ENCODE results near the gene RADIL.

Gene RADIL

DNA sequence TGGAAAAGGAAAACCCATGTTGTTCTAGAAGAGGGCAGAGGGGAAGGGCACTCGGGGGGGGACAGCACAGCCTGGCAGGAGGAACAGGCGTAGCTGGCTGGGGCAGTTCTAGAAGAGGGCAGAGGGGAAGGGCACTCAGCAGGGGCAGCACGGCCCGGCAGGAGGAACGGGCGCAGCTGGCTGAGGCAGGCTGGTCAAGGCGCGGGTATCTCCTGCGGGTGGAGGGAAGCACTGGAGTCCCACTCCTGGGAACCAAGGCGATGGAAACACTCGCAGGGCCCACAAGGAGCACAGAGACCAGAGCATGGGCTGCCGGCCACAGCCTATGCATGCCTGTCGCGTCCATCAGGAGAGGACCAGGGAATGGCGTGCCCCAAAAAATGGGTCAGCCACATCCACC, 58.4 kb downstream of the RADIL start:
- no peak for DNase-seq

GRCh38 chr7:4824120-4824775, 59.3 kb downstream of the RADIL start:
- DNase-seq, result no peak

GRCh38 chr7:4823441-4824119, 59.9 kb downstream of the RADIL start:
- no peak for DNase-seq

- no peak for DNase-seq
These were observed 60.8 kb downstream of the RADIL start for GRCh38 chr7:4822677-4823076.

DNA sequence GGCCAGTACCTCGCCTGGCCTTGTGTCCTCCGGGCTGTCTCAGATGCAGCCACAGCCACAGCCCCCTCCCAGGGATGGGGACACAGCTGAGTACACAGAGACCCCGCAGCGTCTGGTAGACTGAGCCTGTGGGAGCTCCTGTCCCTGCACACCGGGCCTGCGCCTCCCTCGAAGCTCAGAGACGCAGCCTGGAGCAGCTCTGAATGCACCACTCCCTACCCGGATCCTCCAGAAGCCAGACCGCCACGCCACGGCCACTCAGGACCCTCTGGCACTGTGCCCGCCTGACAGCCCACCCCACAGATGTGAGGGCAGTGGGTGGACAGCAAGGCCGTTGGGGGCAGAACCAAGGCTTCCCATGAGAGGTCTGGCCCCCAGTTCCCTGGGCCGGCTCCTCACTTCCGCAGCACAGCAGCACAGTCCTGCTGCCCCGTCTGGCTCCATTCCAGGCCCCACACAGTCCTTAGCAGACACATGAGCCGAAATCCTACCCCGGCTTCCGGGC, 62.5 kb downstream of the RADIL start:
- no peak for DNase-seq

- no peak for DNase-seq
These were observed 63.0 kb downstream of the RADIL start for GRCh38 chr7:4820405-4820966.

DNA sequence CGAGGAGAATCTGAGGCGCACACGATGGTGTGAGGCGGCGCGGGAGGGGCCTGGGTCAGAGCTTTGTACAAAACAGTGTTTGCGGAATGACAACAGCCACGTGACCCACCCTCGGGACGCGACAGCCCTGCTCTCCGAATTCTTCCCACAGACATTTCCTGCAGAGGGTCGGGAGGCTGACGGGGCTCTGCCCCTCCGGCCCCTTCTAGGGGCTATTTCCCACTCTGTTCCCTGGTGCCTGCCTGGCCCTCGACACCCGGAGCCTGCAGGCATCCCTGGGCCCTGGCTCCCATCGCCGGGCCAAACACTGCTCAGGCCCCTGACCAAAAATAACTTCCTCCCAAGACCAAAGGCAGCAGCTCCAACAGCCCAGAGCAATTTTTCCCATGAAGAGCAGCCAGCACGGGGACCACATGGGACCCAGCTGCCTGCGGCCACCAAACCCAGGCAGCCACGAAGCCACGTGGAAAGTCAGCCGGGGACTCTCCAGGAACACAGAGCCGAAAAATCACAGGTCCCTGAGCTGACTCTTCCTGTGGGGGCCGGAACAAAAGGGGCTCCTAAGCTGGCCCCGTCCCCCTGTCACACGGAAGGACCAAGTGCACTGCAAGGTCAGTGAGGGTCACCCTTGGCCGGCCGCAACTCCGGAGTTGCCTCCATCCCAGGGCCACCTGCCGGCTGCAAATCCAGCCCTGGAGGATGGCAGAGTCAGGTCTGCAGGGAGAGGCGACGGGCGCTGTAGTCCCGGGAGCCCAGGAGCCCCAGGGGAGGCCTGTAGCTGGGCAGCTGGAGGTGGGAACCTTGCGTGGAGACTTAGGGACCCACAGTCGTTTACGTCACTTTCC, 63.7 kb downstream of the RADIL start:
- DNase-seq, result no peak

GRCh38 chr7:4818000-4818794, 65.3 kb downstream of the RADIL start:
- DNase-seq, result no peak

DNA sequence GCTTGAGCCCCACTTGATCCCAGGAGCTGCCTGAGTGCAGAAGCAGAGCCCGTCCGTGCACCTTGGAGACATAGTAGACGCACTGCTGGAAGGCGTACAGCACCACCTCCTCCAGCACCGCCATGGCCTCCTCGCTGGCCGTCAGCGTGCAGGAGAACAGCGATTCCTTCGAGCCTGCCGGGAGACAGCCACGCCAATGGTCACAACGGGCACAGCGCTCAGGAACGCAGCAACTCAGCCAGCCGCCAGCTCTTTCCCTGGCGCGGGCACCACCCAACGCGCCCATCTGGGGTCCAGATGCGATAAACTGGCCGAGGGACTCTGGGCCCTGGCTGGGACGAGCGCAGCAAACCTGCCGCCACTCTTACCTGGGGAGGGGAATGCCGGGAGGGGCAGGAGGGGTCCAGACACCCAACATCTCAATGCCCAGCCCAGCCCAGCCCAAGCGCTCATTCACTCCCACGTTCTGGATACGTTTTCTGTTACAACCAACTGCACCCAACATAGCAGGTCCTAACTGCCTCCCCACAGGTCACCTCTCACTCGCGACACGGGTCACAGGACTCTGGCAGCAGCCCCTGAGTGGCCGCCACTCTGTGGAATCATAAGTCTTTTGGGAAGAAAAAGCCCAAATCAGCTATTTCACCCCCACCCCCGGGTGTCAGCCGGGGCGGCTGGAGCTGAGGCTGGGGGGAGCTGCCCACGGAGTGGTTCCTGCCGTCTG, 66.2 kb downstream of the RADIL start:
- no peak for DNase-seq

DNA sequence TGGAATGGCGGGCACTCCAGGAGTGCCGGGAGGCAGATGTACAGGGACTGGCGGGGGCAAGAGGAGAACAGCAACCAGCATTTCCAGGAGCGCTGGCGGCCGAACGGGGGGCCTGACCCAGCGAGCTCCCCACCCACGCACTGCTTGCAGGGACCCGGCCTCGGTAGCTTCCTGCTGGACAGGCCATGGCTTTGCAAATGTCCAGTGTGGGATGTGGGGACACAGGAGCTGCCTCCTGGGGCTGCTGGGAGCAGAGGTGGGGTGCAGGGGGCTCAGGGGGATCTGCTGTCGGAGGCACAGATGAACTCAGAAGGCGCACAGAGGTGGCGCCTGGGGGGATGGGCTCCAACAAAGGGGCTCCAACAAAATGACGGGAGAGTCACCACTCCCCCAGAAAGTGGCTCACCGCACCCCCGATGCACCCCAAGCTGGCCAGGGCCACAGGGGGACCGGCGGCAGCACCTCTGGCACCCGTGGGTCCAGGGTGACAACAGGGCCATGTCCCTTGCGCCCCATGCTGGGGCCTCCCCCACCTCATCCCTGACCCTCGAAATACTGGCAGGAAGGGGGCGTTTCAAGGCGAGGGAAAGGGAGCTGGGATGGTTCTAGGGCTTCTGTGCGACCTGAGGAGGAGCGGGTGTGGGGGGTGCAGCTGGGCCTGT, 67.0 kb downstream of the RADIL start:
- no peak for DNase-seq

DNA sequence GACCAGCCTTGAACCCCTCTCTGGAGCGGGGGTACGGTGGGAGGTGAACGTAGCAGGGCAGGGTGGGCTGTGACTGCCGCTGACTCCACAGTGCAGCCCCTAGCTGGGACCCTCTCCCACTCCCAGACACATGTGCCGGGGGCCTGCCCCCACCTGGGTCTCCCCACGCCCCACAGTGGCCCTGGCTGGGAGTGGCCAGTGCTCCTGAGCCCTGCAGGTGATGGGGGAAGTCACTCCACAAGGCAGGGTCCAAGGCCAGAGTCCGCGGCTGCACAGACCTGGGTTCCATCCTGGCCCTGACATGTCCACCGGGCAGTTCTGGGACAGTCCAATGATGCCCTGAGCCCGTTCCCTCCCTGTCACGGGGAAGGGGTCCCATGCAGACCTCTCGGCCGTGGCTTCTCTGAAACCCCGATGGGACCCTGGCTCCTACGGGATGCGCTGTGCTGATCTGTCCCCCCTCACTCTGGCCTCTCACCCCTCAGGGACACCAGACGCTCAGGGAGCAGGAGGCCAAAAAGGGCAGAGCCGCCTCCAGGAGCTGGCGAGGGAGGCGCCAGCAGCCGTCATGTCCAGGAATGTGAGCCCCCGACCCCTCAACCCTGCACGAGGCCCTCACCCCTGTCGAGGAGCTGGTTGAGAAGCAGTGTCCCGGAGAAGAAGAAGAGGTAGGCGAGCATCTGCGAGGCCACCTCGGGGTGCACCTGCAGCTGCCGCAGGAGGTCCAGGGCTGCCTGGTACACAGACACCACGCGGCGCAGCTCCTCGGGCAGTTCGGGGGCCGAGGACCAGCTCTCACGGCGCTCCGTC, 67.7 kb downstream of the RADIL start:
- no peak for DNase-seq

DNA sequence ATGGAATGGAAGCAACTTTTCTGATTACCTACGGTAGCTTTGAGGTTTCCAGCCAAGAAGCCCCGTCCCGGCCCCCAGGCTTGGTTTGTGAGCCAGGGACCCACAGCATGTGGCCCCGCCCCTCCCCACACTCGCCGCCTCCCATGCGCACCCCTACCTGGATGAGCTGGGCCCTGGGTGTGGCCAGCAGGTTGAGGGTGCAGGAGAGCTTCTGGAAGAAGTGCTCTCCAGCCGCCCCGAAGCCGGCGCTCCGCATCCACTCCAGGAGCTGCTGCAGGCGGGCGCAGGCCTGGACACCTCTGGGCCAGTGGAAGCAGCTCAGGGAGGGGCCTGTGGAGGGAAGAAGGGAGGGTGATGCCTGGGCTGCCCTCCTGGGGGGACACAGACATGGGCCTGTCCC, 68.4 kb downstream of the RADIL start:
- no peak for DNase-seq

DNA sequence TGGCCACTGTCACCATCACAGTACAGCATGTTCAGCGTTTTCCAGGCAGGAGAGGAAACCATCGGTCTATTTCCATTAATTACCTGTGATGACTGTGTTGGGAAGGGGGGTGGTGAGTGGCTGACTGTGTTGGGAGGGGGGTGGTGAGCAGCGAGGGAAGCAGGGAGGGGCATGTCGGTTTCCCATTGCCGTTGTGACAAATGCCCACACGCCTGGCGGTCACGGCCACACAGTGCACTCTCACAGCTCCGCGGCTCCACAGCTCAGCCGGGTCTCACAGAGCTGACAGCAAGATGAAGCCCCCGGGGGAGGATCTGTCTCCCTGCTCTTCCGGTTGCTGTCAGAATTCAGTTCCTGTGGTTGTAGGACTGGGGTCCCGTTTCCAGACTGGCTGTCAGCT, 69.1 kb downstream of the RADIL start:
- DNase-seq, result no peak

DNA sequence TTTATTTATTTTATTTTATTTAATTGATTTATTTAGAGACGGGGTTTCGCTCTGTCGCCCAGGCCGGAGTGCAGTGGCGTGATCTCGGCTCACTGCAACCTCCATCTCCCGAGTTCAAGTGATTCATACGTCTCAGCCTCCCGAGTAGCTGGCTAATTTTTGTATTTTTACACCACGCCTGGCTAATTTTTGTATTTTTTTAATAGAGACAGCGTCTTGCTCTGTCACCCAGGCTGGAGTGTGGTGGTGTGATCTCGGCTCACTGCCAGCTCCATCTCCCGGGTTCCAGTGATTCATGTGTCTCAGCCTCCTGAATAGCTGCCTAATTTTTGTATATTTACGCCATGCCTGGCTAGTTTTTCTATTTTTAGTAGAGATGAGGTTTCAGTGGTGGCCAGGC, 73.8 kb downstream of the RADIL start:
- no peak for DNase-seq

DNA sequence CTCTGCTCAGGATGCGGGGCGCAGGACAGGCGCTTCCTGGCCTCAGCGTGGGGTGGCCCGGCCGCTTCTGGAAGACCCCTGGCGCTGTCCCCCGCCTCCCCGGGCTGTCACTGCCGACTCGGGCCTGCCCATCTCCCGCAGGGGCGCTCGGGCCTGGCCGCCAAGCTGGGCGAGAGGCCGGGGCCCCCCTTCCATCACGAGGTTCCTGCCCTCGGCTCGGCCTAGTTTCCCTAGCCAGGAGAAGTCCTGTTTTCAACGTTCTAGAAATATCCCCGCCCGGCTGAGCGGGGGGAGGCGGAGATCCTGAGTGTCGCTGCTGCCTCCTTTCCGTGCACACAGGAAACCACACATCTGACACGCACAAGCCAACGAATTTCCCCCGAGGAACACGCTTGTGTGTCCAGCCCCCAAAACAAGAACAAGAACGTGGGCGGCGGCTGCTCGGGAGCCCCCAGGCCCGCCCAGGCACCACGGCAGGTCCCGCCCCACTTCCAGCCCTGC, 74.4 kb downstream of the RADIL start:
- DNase-seq, result no peak

- DNase-seq, result no peak
These were observed 75.0 kb downstream of the RADIL start for GRCh38 chr7:4808565-4808964.

GRCh38 chr7:4808026-4808425, 75.5 kb downstream of the RADIL start:
- no peak for DNase-seq

GRCh38 chr7:4807598-4808016, 75.9 kb downstream of the RADIL start:
- DNase-seq, result no peak

DNA sequence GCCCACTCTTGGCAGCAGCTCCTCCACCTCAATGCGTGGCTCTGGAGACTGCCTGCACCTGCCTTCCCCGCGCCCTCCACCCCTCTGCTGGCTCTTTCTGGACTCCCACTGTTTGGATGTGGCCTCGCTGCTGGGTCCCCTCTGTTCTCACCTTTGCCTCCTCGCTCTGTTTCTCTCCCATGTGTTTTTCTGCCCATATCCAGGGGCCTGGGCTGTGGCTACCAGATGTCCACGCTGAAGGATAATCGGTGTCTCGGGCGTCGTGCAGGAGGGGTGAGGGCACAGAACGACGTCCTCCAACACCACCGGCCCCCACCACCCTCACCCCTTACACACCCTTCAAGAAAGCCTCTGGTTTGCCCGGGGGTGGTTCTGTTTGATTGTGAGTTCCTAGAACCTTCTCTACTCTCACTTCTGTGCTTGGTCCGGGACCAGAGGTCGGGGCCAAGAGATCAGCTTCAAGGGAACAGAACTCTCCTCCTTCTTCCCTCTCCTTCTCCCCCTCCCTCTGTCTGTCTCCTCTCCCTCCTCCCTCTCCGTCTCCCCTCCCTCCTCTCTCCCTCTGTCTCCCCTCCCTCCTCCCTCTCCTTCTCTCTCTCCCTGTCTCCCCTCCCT, 76.4 kb downstream of the RADIL start:
- DNase-seq, result no peak

DNA sequence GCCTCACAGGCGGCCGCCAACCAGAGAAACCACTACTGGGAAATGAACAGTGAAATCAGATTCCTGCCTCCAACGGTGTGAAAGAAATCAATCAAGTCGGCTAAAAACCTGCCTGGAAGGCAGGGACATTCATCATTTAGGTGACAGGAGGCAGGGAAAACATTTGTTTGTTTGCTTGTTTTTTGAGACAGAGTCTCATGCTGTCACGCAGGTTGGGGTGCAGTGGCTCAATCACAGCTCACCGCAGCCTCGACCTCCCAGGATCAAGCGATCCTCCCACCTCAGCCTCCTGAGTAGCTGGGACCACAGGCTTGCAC, 77.6 kb downstream of the RADIL start:
- DNase-seq, result no peak

All from DMS79 treated with DMSO at 0.1 percent for 48 hours (cell line).